G401.6 (cell line): Measurements from ENCODE around the gene ZFX.

ENCODE experiments used
- FAIRE-seq: peaks from 2 replicates; lab custom pipeline; 2012; peaks lifted over from hg19 to GRCh38; lab: Jason Lieb, UNC

Gene ZFX

GRCh38 chrX:24241822-24242648 lies 92.5 kb downstream of the ZFX start:
- peak; percentile 95 for FAIRE-seq

GRCh38 chrX:24242649-24243175 lies 93.2 kb downstream of the ZFX start:
- peak; percentile 73 for FAIRE-seq

DNA sequence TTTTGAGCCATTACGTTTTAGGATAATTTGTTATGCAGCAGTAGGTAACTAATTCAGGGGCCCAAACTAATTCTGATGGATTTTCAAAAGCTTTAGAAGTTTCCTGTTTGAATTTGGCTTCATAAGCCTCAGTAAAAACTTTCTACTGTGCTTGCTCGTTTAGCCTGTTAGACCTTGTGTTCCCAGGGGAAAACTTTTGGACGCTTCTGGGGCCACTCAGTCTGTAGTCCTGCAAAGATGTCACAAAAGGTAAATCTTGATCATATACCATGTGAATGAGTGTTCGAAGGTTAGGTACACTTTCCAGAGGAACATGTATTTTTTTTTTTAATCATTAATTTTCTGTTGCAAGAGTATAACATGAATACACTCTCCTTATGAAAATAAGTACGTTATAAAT lies 93.7 kb downstream of the ZFX start:
- no peak for FAIRE-seq

GRCh38 chrX:24243692-24244091 lies 94.2 kb downstream of the ZFX start:
- no peak for FAIRE-seq

- FAIRE-seq, result peak; percentile 94
These were observed 95.7 kb downstream of the ZFX start for GRCh38 chrX:24245202-24245601.

DNA sequence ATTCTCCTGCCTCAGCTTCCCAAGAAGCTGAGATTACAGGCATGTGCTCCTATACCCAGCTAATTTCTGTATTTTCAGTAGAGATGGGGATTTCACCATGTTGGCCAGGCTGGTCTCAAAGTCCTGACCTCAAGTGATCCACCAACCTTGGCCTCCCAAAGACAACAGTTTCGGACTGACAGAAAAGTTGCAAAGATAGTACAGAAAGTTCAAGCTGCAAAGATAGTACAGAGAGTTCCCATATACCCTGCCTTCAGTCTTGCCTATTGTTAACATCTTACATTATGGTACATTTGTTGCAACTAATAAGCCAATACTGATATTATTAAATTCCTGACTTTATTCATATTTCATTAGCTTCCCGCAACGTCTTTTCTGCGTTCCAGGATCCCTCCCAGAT lies 98.5 kb downstream of the ZFX start:
- no peak for FAIRE-seq

GRCh38 chrX:24253030-24253429 lies 103.5 kb downstream of the ZFX start:
- no peak for FAIRE-seq

DNA sequence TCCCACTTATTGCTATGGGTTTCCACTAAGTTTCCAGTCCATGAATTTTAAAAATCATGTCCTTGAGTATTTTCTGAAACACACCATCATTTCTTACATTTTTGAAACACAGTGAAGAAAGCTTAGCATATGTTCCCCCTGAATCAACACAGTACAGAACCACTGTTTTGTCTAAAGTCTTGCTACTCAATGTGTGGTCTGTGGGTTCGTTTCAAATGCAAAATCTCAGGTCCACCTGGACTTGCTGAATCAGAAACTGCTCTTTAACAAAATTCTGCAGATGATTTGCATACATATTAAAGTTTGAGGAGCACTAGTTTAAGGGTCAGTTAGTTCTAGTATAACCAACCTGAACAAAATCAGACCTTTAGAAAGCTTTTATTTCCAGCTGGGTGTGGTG lies 103.9 kb downstream of the ZFX start:
- no peak for FAIRE-seq

- no peak for FAIRE-seq
These were observed 107.5 kb downstream of the ZFX start for GRCh38 chrX:24257011-24257410.

DNA sequence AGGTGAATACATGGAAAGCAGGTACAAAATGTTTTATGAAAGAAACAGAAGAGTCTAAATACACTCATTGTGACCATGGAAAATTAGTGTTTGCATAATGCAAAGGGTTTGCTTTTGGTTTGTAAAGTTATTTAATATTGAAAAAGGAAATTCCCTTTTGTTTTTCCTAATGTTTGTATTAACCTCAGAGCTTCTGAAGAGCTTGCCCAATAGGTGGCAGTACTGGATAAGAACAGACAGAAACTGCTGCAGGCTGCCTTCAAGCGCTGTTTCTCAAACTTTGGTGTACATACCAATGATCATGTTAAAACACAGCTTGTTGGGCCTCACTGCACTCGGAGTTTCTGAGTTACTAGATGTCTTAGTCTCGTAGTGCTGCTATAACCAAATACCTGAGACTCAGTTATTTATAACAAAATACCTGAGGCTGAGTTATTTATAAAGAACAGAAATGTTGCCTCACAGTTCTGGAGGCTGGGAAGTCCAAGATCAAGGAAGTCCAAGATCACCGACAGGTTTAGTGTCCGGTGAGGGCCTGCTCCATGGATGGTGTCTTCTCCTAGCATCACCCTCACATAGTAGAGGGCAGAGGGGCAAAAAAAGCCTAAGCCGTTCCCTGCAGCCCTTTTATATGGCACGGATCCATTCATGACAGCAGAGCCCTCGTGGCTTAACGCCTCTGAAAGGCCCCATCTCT lies 110.2 kb downstream of the ZFX start:
- peak; percentile 88 for FAIRE-seq

DNA sequence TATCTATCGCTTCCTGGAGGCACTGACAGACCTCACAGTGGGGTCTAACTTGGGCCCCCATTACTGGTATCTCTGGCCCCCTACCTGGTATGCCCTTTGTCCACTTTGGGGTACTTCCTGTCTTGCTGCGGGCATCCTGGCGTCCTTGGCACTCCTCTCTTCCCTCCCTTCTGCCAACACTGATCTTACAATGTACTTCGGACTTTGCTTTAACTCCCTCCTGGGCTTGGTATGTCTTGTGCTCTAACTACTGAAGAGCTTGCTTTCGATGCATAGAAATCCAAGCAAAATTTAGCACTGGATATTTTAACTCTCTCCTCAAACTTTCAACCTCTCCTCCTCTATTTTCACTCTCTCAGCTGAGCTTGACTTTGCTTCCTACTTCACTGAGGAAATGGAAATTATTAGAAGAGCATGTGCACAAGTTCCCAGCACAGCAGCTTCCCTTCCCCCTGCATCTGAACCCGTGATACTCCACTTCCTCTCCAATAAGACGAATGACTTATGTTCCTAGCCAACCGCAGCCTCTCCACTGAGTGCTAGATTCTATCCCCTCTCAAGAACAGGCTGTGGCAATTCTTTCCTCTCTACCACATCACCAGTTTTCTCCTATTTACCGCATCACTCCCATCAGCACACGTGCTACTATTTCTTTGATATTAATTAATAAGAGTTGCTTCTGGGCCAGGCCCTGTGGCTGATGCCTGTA lies 111.5 kb downstream of the ZFX start:
- no peak for FAIRE-seq

DNA sequence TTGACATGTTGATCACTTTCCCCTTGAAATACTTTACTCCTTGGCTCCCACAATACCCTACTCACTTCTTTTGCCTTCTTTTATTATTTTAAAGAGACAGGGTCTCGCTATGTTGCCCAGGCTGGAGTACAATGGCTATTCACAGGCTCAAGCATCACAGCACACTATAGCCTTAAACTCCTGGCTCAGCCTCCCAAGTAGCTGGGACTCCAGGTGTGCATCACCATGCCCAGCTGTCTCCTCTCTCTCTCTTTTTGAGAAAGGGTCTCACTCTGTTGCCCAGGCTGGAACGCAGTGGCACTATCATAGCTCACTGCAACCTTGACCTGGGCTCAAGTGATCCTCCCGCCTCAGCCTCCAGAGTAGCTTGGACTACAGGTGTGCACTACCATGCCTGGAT lies 112.8 kb downstream of the ZFX start:
- FAIRE-seq, result no peak

DNA sequence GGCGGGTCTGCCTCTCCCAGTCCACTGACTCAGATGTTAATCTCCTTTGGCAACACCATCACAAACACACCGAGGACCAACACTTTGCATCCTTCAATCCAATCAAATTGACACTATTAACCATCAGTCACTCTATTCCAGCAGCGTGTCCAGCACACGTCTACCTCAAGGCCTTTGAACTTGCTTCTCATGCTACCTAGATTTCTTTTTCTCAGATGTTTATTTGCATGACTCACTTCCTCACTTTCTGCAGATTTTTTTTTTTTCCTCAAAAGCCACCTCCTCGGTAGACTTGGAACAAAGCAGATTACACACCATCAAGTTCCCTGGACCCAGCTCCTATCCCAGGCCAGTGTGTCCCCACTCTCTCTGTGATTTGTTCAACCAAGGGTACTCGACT lies 114.9 kb downstream of the ZFX start:
- FAIRE-seq, result no peak
